Measurements from ENCODE around the gene CSTB. TPM values are rescaled to one million over a fixed set of nuclear protein-coding genes. Genes with fewer than 3 reads are reported as not detected.
"Not testable (repeated sequence)": the region's sequence is repeated elsewhere in the genome, so short reads cannot be mapped to it uniquely, and the experiment has no call there.

Gene CSTB
- total RNA-seq, result 33.0 and 55.5 TPM in 2 replicates

- DNase-seq (ENCODE audit: extremely low read depth, low read depth, low spot score), result no peak
These were observed at the start of gene CSTB for GRCh38 chr21:43775795-43776430. Gene CSTB, minus strand, starts transcription at chr21:43776308. Its CDS starts 39 bp downstream, at chr21:43776269.

- no peak for DNase-seq (ENCODE audit: extremely low read depth, low read depth, low spot score)
These were observed 49.3 kb upstream of the CSTB start for GRCh38 chr21:43825242-43825935.

- DNase-seq (ENCODE audit: extremely low read depth, low read depth, low spot score), result no peak
These were observed 48.5 kb upstream of the CSTB start for GRCh38 chr21:43824333-43825241.

GRCh38 chr21:43822741-43823140 lies 46.6 kb upstream of the CSTB start:
- DNase-seq (ENCODE audit: extremely low read depth, low read depth, low spot score), result not testable (repeated sequence)

GRCh38 chr21:43822166-43822565 lies 46.1 kb upstream of the CSTB start:
- DNase-seq (ENCODE audit: extremely low read depth, low read depth, low spot score), result not testable (repeated sequence)

GRCh38 chr21:43820466-43820865 lies 44.4 kb upstream of the CSTB start:
- DNase-seq (ENCODE audit: extremely low read depth, low read depth, low spot score), result no peak

GRCh38 chr21:43819511-43820405 lies 43.6 kb upstream of the CSTB start:
- no peak for DNase-seq (ENCODE audit: extremely low read depth, low read depth, low spot score)

- DNase-seq (ENCODE audit: extremely low read depth, low read depth, low spot score), result no peak
These were observed 42.6 kb upstream of the CSTB start for GRCh38 chr21:43818685-43819084.

- no peak for DNase-seq (ENCODE audit: extremely low read depth, low read depth, low spot score)
These were observed 41.3 kb upstream of the CSTB start for GRCh38 chr21:43817157-43818086.

- DNase-seq (ENCODE audit: extremely low read depth, low read depth, low spot score), result no peak
These were observed 40.5 kb upstream of the CSTB start for GRCh38 chr21:43816611-43817071.

GRCh38 chr21:43815991-43816390 lies 39.9 kb upstream of the CSTB start:
- no peak for DNase-seq (ENCODE audit: extremely low read depth, low read depth, low spot score)

- DNase-seq (ENCODE audit: extremely low read depth, low read depth, low spot score), result no peak
These were observed 39.1 kb upstream of the CSTB start for GRCh38 chr21:43815107-43815613.

- DNase-seq (ENCODE audit: extremely low read depth, low read depth, low spot score), result no peak
These were observed 38.4 kb upstream of the CSTB start for GRCh38 chr21:43814215-43815106.

- DNase-seq (ENCODE audit: extremely low read depth, low read depth, low spot score), result no peak
These were observed 37.5 kb upstream of the CSTB start for GRCh38 chr21:43813656-43813980.

- DNase-seq (ENCODE audit: extremely low read depth, low read depth, low spot score), result no peak
These were observed 37.0 kb upstream of the CSTB start for GRCh38 chr21:43812957-43813655.

GRCh38 chr21:43812139-43812821 lies 36.2 kb upstream of the CSTB start:
- DNase-seq (ENCODE audit: extremely low read depth, low read depth, low spot score), result no peak
